HCT116 (cell line): ENCODE data around the gene PDK2. TPM values are rescaled to one million over a fixed set of nuclear protein-coding genes. Genes with fewer than 3 reads are reported as not detected.

Experiments used
- ATAC-seq: fragments of 200-7000 bp; cut with Tn5 transposase; 2 replicates; pipeline ENCODE4 v1.9.1; 2020; ENCODE audit warnings: mild to moderate bottlenecking, moderate library complexity
- BruUV-seq: library from RNA; stranded (reverse); fragments of 400-500 nt; replicated peaks from 2 replicates; lab custom pipeline; 2021; lab: Mats Ljungman, UMichigan
- CTCF ChIA-PET: fragments of 300-600 bp; sonication (Branson Sonifier 250); formaldehyde crosslinking; loops from one replicate; lab custom pipeline; 2021; ENCODE audit warnings: antibody characterized with exemption; lab: Charles Lee
- POLR2A ChIA-PET: fragments of 300-600, 350-600 bp; sonication (Branson Sonifier 250); formaldehyde crosslinking; loops from one replicate; lab custom pipeline; 2021; ENCODE audit warnings: antibody characterized with exemption; lab: Charles Lee
- RAD21 ChIA-PET, 2 experiments: fragments of 300-600 bp; sonication (Branson Sonifier 250); formaldehyde crosslinking; loops; one replicate each; lab custom pipeline; 2023; ENCODE audit warnings: low total read pairs in 2 of 2; ENCODE audit not compliant: uncharacterized antibody in 2 of 2, unreplicated experiment in 2 of 2, low non-redundant PET in 1 of 2; lab: Charles Lee
- DNase-seq: peaks from one replicate; pipeline ENCODE4 v3.0.0-alpha.2; 2010; ENCODE audit warnings: low read depth, low spot score
- H2AFZ ChIP-seq: fragments of 200-600 bp; shearing (Covaris generic), sonication (generic); 2 replicates; pipeline ENCODE4 v1.6.1; 2017; ENCODE audit warnings: low read depth, mixed run types, mixed read lengths, antibody characterized with exemption, low read length; ENCODE audit not compliant: poor library complexity, severe bottlenecking
- H3K27ac ChIP-seq: 2 replicates; pipeline ENCODE4 v1.5.1; 2012; ENCODE audit warnings: low read depth, low read length
- H3K27me3 ChIP-seq: fragments of 200-600 bp; sonication (generic); 2 replicates; pipeline ENCODE4 v1.6.1; 2016; ENCODE audit warnings: mixed run types, low read length, mixed read lengths; ENCODE audit not compliant: insufficient read depth
- H3K36me3 ChIP-seq, 2 experiments: fragments of 200-500 bp in 1 of 2; fragments of 200-600 bp in 1 of 2; sonication (Bioruptor generic) in 1 of 2; sonication (generic) in 1 of 2; 2 replicates each; pipeline versions ENCODE4 v1.5.1 to v1.6.1; 2014 to 2016; ENCODE audit warnings: low read length in 2 of 2, inconsistent platforms in 1 of 2, mixed read lengths in 1 of 2, mixed run types in 1 of 2; ENCODE audit not compliant: insufficient read depth in 2 of 2, control insufficient read depth in 1 of 2
- H3K4me1 ChIP-seq, 2 experiments: fragments of 200-600 bp in 1 of 2; sonication (generic) in 1 of 2; 2 replicates each; pipeline versions ENCODE4 v1.5.1 to v1.6.1; 2012 to 2017; ENCODE audit warnings: low read length in 2 of 2, inconsistent platforms in 1 of 2, mild to moderate bottlenecking in 1 of 2, mixed read lengths in 1 of 2, mixed run types in 1 of 2, moderate library complexity in 1 of 2; ENCODE audit not compliant: insufficient read depth in 2 of 2, control insufficient read depth in 1 of 2
- H3K4me2 ChIP-seq: fragments of 200-600 bp; sonication (generic); 2 replicates; pipeline ENCODE4 v1.6.1; 2017; ENCODE audit warnings: mixed run types, low read length, mixed read lengths
- H3K4me3 ChIP-seq, 2 experiments: fragments of 200-600 bp in 1 of 2; sonication (generic) in 1 of 2; replicated peaks in 1 of 2; 2 replicates each; pipeline ENCODE4 v1.5.1; 2011 to 2016; ENCODE audit warnings: low read length in 2 of 2, control low read depth in 1 of 2, low read depth in 1 of 2, mild to moderate bottlenecking in 1 of 2, mixed read lengths in 1 of 2, mixed run types in 1 of 2
- H3K79me2 ChIP-seq: fragments of 200-600 bp; sonication (generic); 2 replicates; pipeline ENCODE4 v1.6.1; 2017; ENCODE audit warnings: mild to moderate bottlenecking, mixed run types, low read length, moderate library complexity, mixed read lengths; ENCODE audit not compliant: insufficient read depth
- H3K9ac ChIP-seq: fragments of 200-600 bp; sonication (generic); 2 replicates; pipeline ENCODE4 v1.6.1; 2016; ENCODE audit warnings: low read length, mixed read lengths
- H3K9me2 ChIP-seq: fragments of 200-600 bp; sonication (generic), shearing (Covaris generic); 2 replicates; pipeline ENCODE4 v1.6.1; 2017; ENCODE audit warnings: mixed run types, mild to moderate bottlenecking, moderate library complexity; ENCODE audit not compliant: insufficient read depth
- H3K9me3 ChIP-seq, 2 experiments: fragments of 200-500 bp in 1 of 2; fragments of 200-600 bp in 1 of 2; sonication (Bioruptor generic) in 1 of 2; sonication (generic) in 1 of 2; 2 replicates each; pipeline ENCODE4 v1.6.1; 2014 to 2017; ENCODE audit warnings: low read length in 2 of 2, mixed read lengths in 2 of 2, inconsistent platforms in 1 of 2, low read depth in 1 of 2, mild to moderate bottlenecking in 1 of 2, mixed run types in 1 of 2, moderate library complexity in 1 of 2; ENCODE audit not compliant: control insufficient read depth in 1 of 2, insufficient read depth in 1 of 2
- H4K20me1 ChIP-seq: fragments of 200-600 bp; sonication (generic), shearing (Covaris generic); 2 replicates; pipeline ENCODE4 v1.6.1; 2017; ENCODE audit warnings: mixed run types, mild to moderate bottlenecking, moderate library complexity; ENCODE audit not compliant: insufficient read depth
- POLR2A ChIP-seq: IDR thresholded peaks from 2 replicates; pipeline ENCODE4 v1.7.0; 2011; ENCODE audit warnings: borderline replicate concordance; ENCODE audit not compliant: insufficient read depth, insufficient read length; ENCODE audit errors: extremely low read depth
- POLR2AphosphoS5 ChIP-seq: IDR thresholded peaks from 2 replicates; pipeline ENCODE4 v1.6.1; 2011; ENCODE audit warnings: mild to moderate bottlenecking, low read depth, low read length, moderate library complexity
- YY1 ChIP-seq: IDR thresholded peaks from 2 replicates; pipeline ENCODE4 v1.6.1; 2011; ENCODE audit warnings: low read length, low read depth, moderate library complexity, mild to moderate bottlenecking; ENCODE audit not compliant: insufficient replicate concordance; ENCODE audit errors: extremely low read depth
- intact Hi-C: fragments of 100-400 bp; cut with micrococcal nuclease; formaldehyde crosslinking; loops from 2 replicates; pipeline ENCODE4 v1.10.0; 2022
- total RNA-seq: library from RNA; stranded (reverse); gene quantifications from one replicate; pipeline ENCODE4 v1.2.1, GENCODE V29; 2021; ENCODE audit not compliant: unreplicated experiment
- TF ChIP-seq, protein P1 (sequence below): IDR thresholded peaks from 2 replicates; pipeline ENCODE4 v1.6.1; 2011; ENCODE audit warnings: mild to moderate bottlenecking, low read length, moderate library complexity; ENCODE audit not compliant: insufficient replicate concordance; ENCODE audit errors: extremely low read depth

Gene PDK2
- total RNA-seq, 1 experiment from 2014 or later: 39.1 TPM

DNA sequence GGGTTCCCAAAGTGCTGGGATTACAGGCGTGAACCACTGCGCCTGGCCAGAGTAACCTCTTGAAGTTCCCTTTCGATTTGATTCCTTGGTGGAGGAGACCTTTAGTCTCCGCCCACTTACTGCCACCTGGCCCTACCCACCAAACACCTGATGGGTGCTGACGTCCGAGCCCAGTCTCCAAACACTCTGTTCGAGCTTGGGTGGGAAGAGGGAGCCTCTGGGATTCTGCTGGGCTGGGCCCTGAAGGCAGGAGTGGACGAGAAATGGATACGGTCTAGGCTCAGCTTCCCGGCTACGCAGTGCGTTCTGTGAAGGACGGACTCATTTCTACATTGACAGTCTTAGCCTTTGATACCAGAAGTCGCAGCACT lies 40.1 kb upstream of the PDK2 start:
- H3K27ac ChIP-seq: peak overlapping the region; percentile 93
- intact Hi-C loops: loop anchor here (1.0 to 2.0 kb wide), 2 partner anchors 28 to 32 kb away; no protein-coding TSS in a partner anchor
- H3K27me3 ChIP-seq: no peaks in the 10 kb centered on the region
- DNase-seq (peak; percentile 93), ATAC-seq (peak; percentile 51)
- H3K4me1 ChIP-seq: peaks cover 76 to 86% of the 10 kb centered on the region in 2 experiments
- ChIA-PET RAD21 (interaction anchor here (1.2 to 1.9 kb wide), 4 partner anchors 13 to 28 kb away, joined by 3 to 12 read pairs (median 4); no protein-coding TSS in a partner anchor), POLR2A (interaction anchor here (1.0 to 6.8 kb wide), 12 partner anchors 9 to 97 kb away, joined by 3 to 99 read pairs (median 11); partner anchors contain the start of gene PDK2), CTCF (interaction anchor here (1.0 to 3.5 kb wide), 5 partner anchors 9 to 485 kb away, joined by 3 to 28 read pairs (median 6); no protein-coding TSS in a partner anchor)
- no peaks in the 10 kb centered on the region for H3K9me2 ChIP-seq
- peak overlapping the region; percentile 82 for H3K9ac ChIP-seq
- BruUV-seq: TSS peak; percentile 84
- H4K20me1 ChIP-seq: no peaks in the 10 kb centered on the region
- H3K4me2 ChIP-seq: peak overlapping the region; percentile 87
- no peaks in the 10 kb centered on the region for H3K9me3 ChIP-seq
- H2AFZ ChIP-seq: no peak overlapping the region
- H3K4me3 ChIP-seq: peak overlapping the region; percentile 82 to 88
- peaks cover 0 to 12% of the 10 kb centered on the region in 2 experiments; a peak in 1 of 4 replicates for H3K36me3 ChIP-seq
- peak; percentile 98 for TF ChIP-seq POLR2AphosphoS5
- TF ChIP-seq POLR2A: peak; percentile 59
- TF ChIP-seq, protein P1, sequence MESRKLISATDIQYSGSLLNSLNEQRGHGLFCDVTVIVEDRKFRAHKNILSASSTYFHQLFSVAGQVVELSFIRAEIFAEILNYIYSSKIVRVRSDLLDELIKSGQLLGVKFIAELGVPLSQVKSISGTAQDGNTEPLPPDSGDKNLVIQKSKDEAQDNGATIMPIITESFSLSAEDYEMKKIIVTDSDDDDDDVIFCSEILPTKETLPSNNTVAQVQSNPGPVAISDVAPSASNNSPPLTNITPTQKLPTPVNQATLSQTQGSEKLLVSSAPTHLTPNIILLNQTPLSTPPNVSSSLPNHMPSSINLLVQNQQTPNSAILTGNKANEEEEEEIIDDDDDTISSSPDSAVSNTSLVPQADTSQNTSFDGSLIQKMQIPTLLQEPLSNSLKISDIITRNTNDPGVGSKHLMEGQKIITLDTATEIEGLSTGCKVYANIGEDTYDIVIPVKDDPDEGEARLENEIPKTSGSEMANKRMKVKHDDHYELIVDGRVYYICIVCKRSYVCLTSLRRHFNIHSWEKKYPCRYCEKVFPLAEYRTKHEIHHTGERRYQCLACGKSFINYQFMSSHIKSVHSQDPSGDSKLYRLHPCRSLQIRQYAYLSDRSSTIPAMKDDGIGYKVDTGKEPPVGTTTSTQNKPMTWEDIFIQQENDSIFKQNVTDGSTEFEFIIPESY: no peak
- TF ChIP-seq YY1: peak; percentile 43
- TF ChIP-seq, all 23 proteins: peak for 3
- peaks cover 43% of the 10 kb centered on the region for H3K79me2 ChIP-seq
